ENCODE measurements around the gene PDF. TPM values are rescaled to one million over a fixed set of nuclear protein-coding genes. Genes with fewer than 3 reads are reported as not detected.

The PDF gene
- total RNA-seq, 1 donor = 11.2 TPM

GRCh38 chr16:69339289-69340094, 9.1 kb upstream of the PDF start, which contains the start of the genes COG8 and NIP7:
TSS of gene COG8 (minus strand) at chr16:69339564. CDS start at chr16:69339552, 12 bp downstream.
TSS of gene NIP7 (plus strand) at chr16:69339772. CDS start at chr16:69339830, 58 bp downstream.
- H3K4me1 ChIP-seq (ENCODE audit: insufficient read depth, low read length) = peaks cover 20% of the 10 kb centered on the region
- DNase-seq (ENCODE audit: insufficient read length, low spot score, missing footprints) = peak; percentile 99
- no peaks in the 10 kb centered on the region for H4K20me1 ChIP-seq (ENCODE audit: insufficient read depth, low read length)
- H3K27ac ChIP-seq (ENCODE audit: low read depth, low read length) = peak within 1 kb of the TSS; percentile 81
- peak; percentile 85 for TF ChIP-seq CTCF (IDR thresholded peaks at IDR 0.05; ENCODE audit: extremely low read depth, low read depth, low read length)
- peak within 1 kb of the TSS; percentile 84 for H2AFZ ChIP-seq (ENCODE audit: low read length)
- H3K4me2 ChIP-seq (ENCODE audit: insufficient read depth, low read length) = peak within 1 kb of the TSS; percentile 92
- no peaks in the 10 kb centered on the region for H3K9me3 ChIP-seq (ENCODE audit: low read depth, low read length)
- H3K79me2 ChIP-seq (ENCODE audit: insufficient read depth, low read length) = peaks cover 67% of the 10 kb centered on the region
- H3K36me3 ChIP-seq (ENCODE audit: insufficient read depth, low read length) = peaks cover 57% of the 10 kb centered on the region
- peak within 1 kb of the TSS; percentile 98 for H3K4me3 ChIP-seq (ENCODE audit: insufficient read depth, low read length)
- no peaks in the 10 kb centered on the region for H3K27me3 ChIP-seq (ENCODE audit: insufficient read depth, low read length)

- H3K27me3 ChIP-seq (ENCODE audit: insufficient read depth, low read length) = no peaks in the 10 kb centered on the region
- H3K27ac ChIP-seq (ENCODE audit: low read depth, low read length) = peak overlapping the region; percentile 81
- H3K79me2 ChIP-seq (ENCODE audit: insufficient read depth, low read length) = peaks cover 73% of the 10 kb centered on the region
- peak overlapping the region; percentile 92 for H3K4me2 ChIP-seq (ENCODE audit: insufficient read depth, low read length)
- no peaks in the 10 kb centered on the region for H3K9me3 ChIP-seq (ENCODE audit: low read depth, low read length)
- peak overlapping the region; percentile 84 for H2AFZ ChIP-seq (ENCODE audit: low read length)
- H3K4me3 ChIP-seq (ENCODE audit: insufficient read depth, low read length) = peak overlapping the region; percentile 98
- H4K20me1 ChIP-seq (ENCODE audit: insufficient read depth, low read length) = no peaks in the 10 kb centered on the region
- no peak for DNase-seq (ENCODE audit: insufficient read length, low spot score, missing footprints)
- peaks cover 20% of the 10 kb centered on the region for H3K4me1 ChIP-seq (ENCODE audit: insufficient read depth, low read length)
- peaks cover 60% of the 10 kb centered on the region for H3K36me3 ChIP-seq (ENCODE audit: insufficient read depth, low read length)
- TF ChIP-seq CTCF (IDR thresholded peaks at IDR 0.05; ENCODE audit: extremely low read depth, low read depth, low read length) = no peak
Measured at GRCh38 chr16:69338557-69339288, 8.3 kb upstream of the PDF start.

- Histone ChIP-seq H3K4me1 (ENCODE audit: insufficient read depth, low read length) (peaks cover 11% of the 10 kb centered on the region), H4K20me1 (ENCODE audit: insufficient read depth, low read length) (peaks cover under 1% of the 10 kb centered on the region), H3K27me3 (ENCODE audit: insufficient read depth, low read length) (no peaks in the 10 kb centered on the region), H3K9me3 (ENCODE audit: low read depth, low read length) (no peaks in the 10 kb centered on the region), H3K27ac (ENCODE audit: low read depth, low read length) (no peak overlapping the region), H3K4me3 (ENCODE audit: insufficient read depth, low read length) (no peak overlapping the region), H3K36me3 (ENCODE audit: insufficient read depth, low read length) (peaks cover 46% of the 10 kb centered on the region), H2AFZ (ENCODE audit: low read length) (no peak overlapping the region), H3K4me2 (ENCODE audit: insufficient read depth, low read length) (no peak overlapping the region), H3K79me2 (ENCODE audit: insufficient read depth, low read length) (peaks cover 60% of the 10 kb centered on the region)
- DNase-seq (ENCODE audit: insufficient read length, low spot score, missing footprints) = no peak
- TF ChIP-seq CTCF (IDR thresholded peaks at IDR 0.05; ENCODE audit: extremely low read depth, low read depth, low read length) = no peak
Measured at GRCh38 chr16:69334696-69335095, 4.3 kb upstream of the PDF start.
